HEK293 (cell line): Measurements from ENCODE around the gene POLR3GL.

ENCODE experiments used
- GLIS2 ChIP-seq: fragments of 450-650 bp; formaldehyde crosslinking; IDR thresholded peaks from 2 replicates; pipeline ENCODE4 v1.5.1; 2016; ENCODE audit warnings: missing biosample characterization, missing genetic modification characterization
- IKZF3 ChIP-seq: fragments of 450-650 bp; IDR thresholded peaks from 2 replicates; pipeline ENCODE4 v1.5.0; 2018; ENCODE audit warnings: missing biosample characterization, mild to moderate bottlenecking, missing genetic modification characterization, moderate library complexity
- OSR2 ChIP-seq: fragments of 450-650 bp; formaldehyde crosslinking; IDR thresholded peaks from 2 replicates; pipeline ENCODE4 v1.5.1; 2016; ENCODE audit warnings: missing biosample characterization, missing genetic modification characterization
- TRIM28 ChIP-seq: IDR thresholded peaks from 2 replicates; pipeline ENCODE4 v1.6.1; 2011; ENCODE audit warnings: low read length, control low read depth, borderline replicate concordance
- YY1 ChIP-seq: fragments of 450-650 bp; formaldehyde crosslinking; IDR thresholded peaks from 2 replicates; pipeline ENCODE4 v1.5.1; 2018; ENCODE audit warnings: missing biosample characterization, missing genetic modification characterization
- ZBTB48 ChIP-seq: fragments of 450-650 bp; formaldehyde crosslinking; IDR thresholded peaks from 2 replicates; pipeline ENCODE4 v1.5.1; 2016; ENCODE audit warnings: missing biosample characterization, missing genetic modification characterization
- ZFP41 ChIP-seq: fragments of 450-650 bp; formaldehyde crosslinking; IDR thresholded peaks from 2 replicates; pipeline ENCODE4 v1.5.1; 2016; ENCODE audit warnings: missing biosample characterization, missing genetic modification characterization, borderline replicate concordance
- ZNF184 ChIP-seq: fragments of 450-650 bp; IDR thresholded peaks from 2 replicates; pipeline ENCODE4 v1.5.1; 2018; ENCODE audit warnings: missing biosample characterization, mild to moderate bottlenecking, missing genetic modification characterization
- ZNF19 ChIP-seq: fragments of 450-650 bp; formaldehyde crosslinking; IDR thresholded peaks from 2 replicates; pipeline ENCODE4; 2016; ENCODE audit warnings: missing biosample characterization, missing genetic modification characterization, low read depth
- ZNF394 ChIP-seq: fragments of 450-650 bp; formaldehyde crosslinking; IDR thresholded peaks from 2 replicates; pipeline ENCODE4 v1.5.1; 2016; ENCODE audit warnings: missing biosample characterization, missing genetic modification characterization, mild to moderate bottlenecking, moderate library complexity, borderline replicate concordance
- ZNF433 ChIP-seq: fragments of 450-650 bp; formaldehyde crosslinking; IDR thresholded peaks from 2 replicates; pipeline ENCODE4 v1.5.1; 2016; ENCODE audit warnings: missing biosample characterization, missing genetic modification characterization, low read depth
- ZNF558 ChIP-seq: fragments of 450-650 bp; formaldehyde crosslinking; IDR thresholded peaks from 2 replicates; pipeline ENCODE4 v1.5.1; 2016; ENCODE audit warnings: missing biosample characterization, missing genetic modification characterization
- ZNF561 ChIP-seq: fragments of 450-650 bp; IDR thresholded peaks from 2 replicates; pipeline ENCODE4 v1.5.1; 2018; ENCODE audit warnings: missing biosample characterization, missing genetic modification characterization, borderline replicate concordance
- ZNF585B ChIP-seq: fragments of 450-650 bp; formaldehyde crosslinking; IDR thresholded peaks from 2 replicates; pipeline ENCODE4 v1.5.1; 2016; ENCODE audit warnings: missing biosample characterization, missing genetic modification characterization
- ZNF664 ChIP-seq: fragments of 450-650 bp; formaldehyde crosslinking; IDR thresholded peaks from 2 replicates; pipeline ENCODE4 v1.5.1; 2016; ENCODE audit warnings: missing biosample characterization, missing genetic modification characterization
- ZNF707 ChIP-seq: fragments of 450-650 bp; formaldehyde crosslinking; IDR thresholded peaks from 2 replicates; pipeline ENCODE4 v1.5.1; 2016; ENCODE audit warnings: missing biosample characterization, missing genetic modification characterization
- ZSCAN23 ChIP-seq: fragments of 450-650 bp; formaldehyde crosslinking; IDR thresholded peaks from 2 replicates; pipeline ENCODE4 v1.5.1; 2016; ENCODE audit warnings: missing biosample characterization, missing genetic modification characterization
- ZXDB ChIP-seq: fragments of 450-650 bp; formaldehyde crosslinking; IDR thresholded peaks from 2 replicates; pipeline ENCODE4 v1.5.1; 2016; ENCODE audit warnings: missing biosample characterization, missing genetic modification characterization
- TF ChIP-seq, protein P1 (sequence below): fragments of 450-650 bp; formaldehyde crosslinking; IDR thresholded peaks from 2 replicates; pipeline ENCODE4 v1.5.1; 2016; ENCODE audit warnings: missing biosample characterization, missing genetic modification characterization, low read depth
- TF ChIP-seq, protein P2 (sequence below): fragments of 450-650 bp; formaldehyde crosslinking; IDR thresholded peaks from 2 replicates; pipeline ENCODE4 v1.5.1; 2016; ENCODE audit warnings: missing biosample characterization, missing genetic modification characterization, borderline replicate concordance
- TF ChIP-seq, protein P3 (sequence below): fragments of 450-650 bp; formaldehyde crosslinking; IDR thresholded peaks from 2 replicates; pipeline ENCODE4 v1.5.1; 2016; ENCODE audit warnings: missing biosample characterization, missing genetic modification characterization
- TF ChIP-seq, protein P4 (sequence below): fragments of 450-650 bp; formaldehyde crosslinking; IDR thresholded peaks from 2 replicates; pipeline ENCODE4 v1.5.0; 2017; ENCODE audit warnings: missing biosample characterization, missing genetic modification characterization, borderline replicate concordance
- TF ChIP-seq, protein P5 (sequence below): fragments of 450-650 bp; formaldehyde crosslinking; IDR thresholded peaks from 2 replicates; pipeline ENCODE4 v1.5.1; 2016; ENCODE audit warnings: missing biosample characterization, missing genetic modification characterization
- TF ChIP-seq, protein P6 (sequence below): fragments of 450-650 bp; formaldehyde crosslinking; IDR thresholded peaks from 2 replicates; pipeline ENCODE4 v1.5.1; 2016; ENCODE audit warnings: missing biosample characterization, missing genetic modification characterization

POLR3GL gene

GRCh38 chr1:145964328-145965118, at the start of gene POLR3GL, which contains the start of gene ANKRD34A (continued):
- TF ChIP-seq, protein P1, sequence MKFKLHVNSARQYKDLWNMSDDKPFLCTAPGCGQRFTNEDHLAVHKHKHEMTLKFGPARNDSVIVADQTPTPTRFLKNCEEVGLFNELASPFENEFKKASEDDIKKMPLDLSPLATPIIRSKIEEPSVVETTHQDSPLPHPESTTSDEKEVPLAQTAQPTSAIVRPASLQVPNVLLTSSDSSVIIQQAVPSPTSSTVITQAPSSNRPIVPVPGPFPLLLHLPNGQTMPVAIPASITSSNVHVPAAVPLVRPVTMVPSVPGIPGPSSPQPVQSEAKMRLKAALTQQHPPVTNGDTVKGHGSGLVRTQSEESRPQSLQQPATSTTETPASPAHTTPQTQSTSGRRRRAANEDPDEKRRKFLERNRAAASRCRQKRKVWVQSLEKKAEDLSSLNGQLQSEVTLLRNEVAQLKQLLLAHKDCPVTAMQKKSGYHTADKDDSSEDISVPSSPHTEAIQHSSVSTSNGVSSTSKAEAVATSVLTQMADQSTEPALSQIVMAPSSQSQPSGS: no peak
- TF ChIP-seq OSR2: no peak
- TF ChIP-seq ZNF19 (tag by site-specific recombination): no peak
- TF ChIP-seq ZXDB (tag by site-specific recombination): peak; percentile 22; the same call in 1 of the 2 replicates
- TF ChIP-seq, protein P2, sequence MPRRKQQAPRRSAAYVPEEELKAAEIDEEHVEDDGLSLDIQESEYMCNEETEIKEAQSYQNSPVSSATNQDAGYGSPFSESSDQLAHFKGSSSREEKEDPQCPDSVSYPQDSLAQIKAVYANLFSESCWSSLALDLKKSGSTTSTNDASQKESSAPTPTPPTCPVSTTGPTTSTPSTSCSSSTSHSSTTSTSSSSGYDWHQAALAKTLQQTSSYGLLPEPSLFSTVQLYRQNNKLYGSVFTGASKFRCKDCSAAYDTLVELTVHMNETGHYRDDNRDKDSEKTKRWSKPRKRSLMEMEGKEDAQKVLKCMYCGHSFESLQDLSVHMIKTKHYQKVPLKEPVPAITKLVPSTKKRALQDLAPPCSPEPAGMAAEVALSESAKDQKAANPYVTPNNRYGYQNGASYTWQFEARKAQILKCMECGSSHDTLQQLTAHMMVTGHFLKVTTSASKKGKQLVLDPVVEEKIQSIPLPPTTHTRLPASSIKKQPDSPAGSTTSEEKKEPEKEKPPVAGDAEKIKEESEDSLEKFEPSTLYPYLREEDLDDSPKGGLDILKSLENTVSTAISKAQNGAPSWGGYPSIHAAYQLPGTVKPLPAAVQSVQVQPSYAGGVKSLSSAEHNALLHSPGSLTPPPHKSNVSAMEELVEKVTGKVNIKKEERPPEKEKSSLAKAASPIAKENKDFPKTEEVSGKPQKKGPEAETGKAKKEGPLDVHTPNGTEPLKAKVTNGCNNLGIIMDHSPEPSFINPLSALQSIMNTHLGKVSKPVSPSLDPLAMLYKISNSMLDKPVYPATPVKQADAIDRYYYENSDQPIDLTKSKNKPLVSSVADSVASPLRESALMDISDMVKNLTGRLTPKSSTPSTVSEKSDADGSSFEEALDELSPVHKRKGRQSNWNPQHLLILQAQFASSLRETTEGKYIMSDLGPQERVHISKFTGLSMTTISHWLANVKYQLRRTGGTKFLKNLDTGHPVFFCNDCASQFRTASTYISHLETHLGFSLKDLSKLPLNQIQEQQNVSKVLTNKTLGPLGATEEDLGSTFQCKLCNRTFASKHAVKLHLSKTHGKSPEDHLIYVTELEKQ: no peak
- TF ChIP-seq ZNF558 (tag by site-specific recombination): no peak
- TF ChIP-seq ZNF561 (tag by site-specific recombination): peak; percentile 23; the same call in 1 of the 2 replicates
- TF ChIP-seq ZNF433: no peak
- TF ChIP-seq ZNF707 (tag by site-specific recombination): no peak
- TF ChIP-seq, protein P3, sequence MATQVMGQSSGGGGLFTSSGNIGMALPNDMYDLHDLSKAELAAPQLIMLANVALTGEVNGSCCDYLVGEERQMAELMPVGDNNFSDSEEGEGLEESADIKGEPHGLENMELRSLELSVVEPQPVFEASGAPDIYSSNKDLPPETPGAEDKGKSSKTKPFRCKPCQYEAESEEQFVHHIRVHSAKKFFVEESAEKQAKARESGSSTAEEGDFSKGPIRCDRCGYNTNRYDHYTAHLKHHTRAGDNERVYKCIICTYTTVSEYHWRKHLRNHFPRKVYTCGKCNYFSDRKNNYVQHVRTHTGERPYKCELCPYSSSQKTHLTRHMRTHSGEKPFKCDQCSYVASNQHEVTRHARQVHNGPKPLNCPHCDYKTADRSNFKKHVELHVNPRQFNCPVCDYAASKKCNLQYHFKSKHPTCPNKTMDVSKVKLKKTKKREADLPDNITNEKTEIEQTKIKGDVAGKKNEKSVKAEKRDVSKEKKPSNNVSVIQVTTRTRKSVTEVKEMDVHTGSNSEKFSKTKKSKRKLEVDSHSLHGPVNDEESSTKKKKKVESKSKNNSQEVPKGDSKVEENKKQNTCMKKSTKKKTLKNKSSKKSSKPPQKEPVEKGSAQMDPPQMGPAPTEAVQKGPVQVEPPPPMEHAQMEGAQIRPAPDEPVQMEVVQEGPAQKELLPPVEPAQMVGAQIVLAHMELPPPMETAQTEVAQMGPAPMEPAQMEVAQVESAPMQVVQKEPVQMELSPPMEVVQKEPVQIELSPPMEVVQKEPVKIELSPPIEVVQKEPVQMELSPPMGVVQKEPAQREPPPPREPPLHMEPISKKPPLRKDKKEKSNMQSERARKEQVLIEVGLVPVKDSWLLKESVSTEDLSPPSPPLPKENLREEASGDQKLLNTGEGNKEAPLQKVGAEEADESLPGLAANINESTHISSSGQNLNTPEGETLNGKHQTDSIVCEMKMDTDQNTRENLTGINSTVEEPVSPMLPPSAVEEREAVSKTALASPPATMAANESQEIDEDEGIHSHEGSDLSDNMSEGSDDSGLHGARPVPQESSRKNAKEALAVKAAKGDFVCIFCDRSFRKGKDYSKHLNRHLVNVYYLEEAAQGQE (tag by site-specific recombination): no peak
- TF ChIP-seq, protein P4, sequence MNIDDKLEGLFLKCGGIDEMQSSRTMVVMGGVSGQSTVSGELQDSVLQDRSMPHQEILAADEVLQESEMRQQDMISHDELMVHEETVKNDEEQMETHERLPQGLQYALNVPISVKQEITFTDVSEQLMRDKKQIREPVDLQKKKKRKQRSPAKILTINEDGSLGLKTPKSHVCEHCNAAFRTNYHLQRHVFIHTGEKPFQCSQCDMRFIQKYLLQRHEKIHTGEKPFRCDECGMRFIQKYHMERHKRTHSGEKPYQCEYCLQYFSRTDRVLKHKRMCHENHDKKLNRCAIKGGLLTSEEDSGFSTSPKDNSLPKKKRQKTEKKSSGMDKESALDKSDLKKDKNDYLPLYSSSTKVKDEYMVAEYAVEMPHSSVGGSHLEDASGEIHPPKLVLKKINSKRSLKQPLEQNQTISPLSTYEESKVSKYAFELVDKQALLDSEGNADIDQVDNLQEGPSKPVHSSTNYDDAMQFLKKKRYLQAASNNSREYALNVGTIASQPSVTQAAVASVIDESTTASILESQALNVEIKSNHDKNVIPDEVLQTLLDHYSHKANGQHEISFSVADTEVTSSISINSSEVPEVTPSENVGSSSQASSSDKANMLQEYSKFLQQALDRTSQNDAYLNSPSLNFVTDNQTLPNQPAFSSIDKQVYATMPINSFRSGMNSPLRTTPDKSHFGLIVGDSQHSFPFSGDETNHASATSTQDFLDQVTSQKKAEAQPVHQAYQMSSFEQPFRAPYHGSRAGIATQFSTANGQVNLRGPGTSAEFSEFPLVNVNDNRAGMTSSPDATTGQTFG (tag by site-specific recombination): no peak
- TF ChIP-seq ZBTB48 (tag by site-specific recombination): peak; percentile 98
- no peak for TF ChIP-seq ZNF184 (tag by site-specific recombination)
- TF ChIP-seq IKZF3 (tag by site-specific recombination): no peak
- TF ChIP-seq ZSCAN23: no peak
- no peak for TF ChIP-seq ZNF585B (tag by site-specific recombination)
- no peak for TF ChIP-seq YY1 (tag by site-specific recombination)
- TF ChIP-seq, protein P5, sequence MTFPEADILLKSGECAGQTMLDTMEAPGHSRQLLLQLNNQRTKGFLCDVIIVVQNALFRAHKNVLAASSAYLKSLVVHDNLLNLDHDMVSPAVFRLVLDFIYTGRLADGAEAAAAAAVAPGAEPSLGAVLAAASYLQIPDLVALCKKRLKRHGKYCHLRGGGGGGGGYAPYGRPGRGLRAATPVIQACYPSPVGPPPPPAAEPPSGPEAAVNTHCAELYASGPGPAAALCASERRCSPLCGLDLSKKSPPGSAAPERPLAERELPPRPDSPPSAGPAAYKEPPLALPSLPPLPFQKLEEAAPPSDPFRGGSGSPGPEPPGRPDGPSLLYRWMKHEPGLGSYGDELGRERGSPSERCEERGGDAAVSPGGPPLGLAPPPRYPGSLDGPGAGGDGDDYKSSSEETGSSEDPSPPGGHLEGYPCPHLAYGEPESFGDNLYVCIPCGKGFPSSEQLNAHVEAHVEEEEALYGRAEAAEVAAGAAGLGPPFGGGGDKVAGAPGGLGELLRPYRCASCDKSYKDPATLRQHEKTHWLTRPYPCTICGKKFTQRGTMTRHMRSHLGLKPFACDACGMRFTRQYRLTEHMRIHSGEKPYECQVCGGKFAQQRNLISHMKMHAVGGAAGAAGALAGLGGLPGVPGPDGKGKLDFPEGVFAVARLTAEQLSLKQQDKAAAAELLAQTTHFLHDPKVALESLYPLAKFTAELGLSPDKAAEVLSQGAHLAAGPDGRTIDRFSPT (tag by site-specific recombination): no peak
- TF ChIP-seq, protein P6, sequence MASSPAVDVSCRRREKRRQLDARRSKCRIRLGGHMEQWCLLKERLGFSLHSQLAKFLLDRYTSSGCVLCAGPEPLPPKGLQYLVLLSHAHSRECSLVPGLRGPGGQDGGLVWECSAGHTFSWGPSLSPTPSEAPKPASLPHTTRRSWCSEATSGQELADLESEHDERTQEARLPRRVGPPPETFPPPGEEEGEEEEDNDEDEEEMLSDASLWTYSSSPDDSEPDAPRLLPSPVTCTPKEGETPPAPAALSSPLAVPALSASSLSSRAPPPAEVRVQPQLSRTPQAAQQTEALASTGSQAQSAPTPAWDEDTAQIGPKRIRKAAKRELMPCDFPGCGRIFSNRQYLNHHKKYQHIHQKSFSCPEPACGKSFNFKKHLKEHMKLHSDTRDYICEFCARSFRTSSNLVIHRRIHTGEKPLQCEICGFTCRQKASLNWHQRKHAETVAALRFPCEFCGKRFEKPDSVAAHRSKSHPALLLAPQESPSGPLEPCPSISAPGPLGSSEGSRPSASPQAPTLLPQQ: peak; percentile 44; the same call in 1 of the 2 replicates
- TF ChIP-seq TRIM28: peak; percentile 79; the same call in 1 of the 2 replicates
- TF ChIP-seq ZFP41 (tag by site-specific recombination): no peak
- no peak for TF ChIP-seq ZNF394
- 0 out of 2 replicates have a peak, but pooled peaks have one; percentile 29 for TF ChIP-seq GLIS2
- peak; percentile 95 for TF ChIP-seq ZNF664 (tag by site-specific recombination)
